ENCODE results near the gene NTS.

The NTS gene

GRCh38 chr12:85874031-85874461, at the start of gene NTS:
TSS of gene NTS (plus strand) at chr12:85874295. CDS start at chr12:85874404, 109 bp downstream.
- H3K4me1 Mint-ChIP-seq = no peaks in the 10 kb centered on the region
- no peaks in the 10 kb centered on the region for H3K36me3 Mint-ChIP-seq
- no peak within 1 kb of the TSS for H3K27ac Mint-ChIP-seq
- no peak within 1 kb of the TSS for H3K4me3 Mint-ChIP-seq
- H3K9me3 Mint-ChIP-seq = no peaks in the 10 kb centered on the region
- H3K27me3 Mint-ChIP-seq = no peaks in the 10 kb centered on the region

- Mint-ChIP-seq H3K9me3 (peaks cover 7% of the 10 kb centered on the region), H3K27me3 (no peaks in the 10 kb centered on the region), H3K36me3 (no peaks in the 10 kb centered on the region), H3K4me1 (no peaks in the 10 kb centered on the region), H3K27ac (no peak overlapping the region), H3K4me3 (no peak overlapping the region)
Observed at GRCh38 chr12:85825746-85826145, 48.3 kb upstream of the NTS start.

GRCh38 chr12:85828576-85828975, 45.5 kb upstream of the NTS start:
- Mint-ChIP-seq H3K9me3 (peaks cover 7% of the 10 kb centered on the region), H3K27ac (no peak overlapping the region), H3K4me1 (no peaks in the 10 kb centered on the region), H3K4me3 (no peak overlapping the region), H3K36me3 (no peaks in the 10 kb centered on the region), H3K27me3 (no peaks in the 10 kb centered on the region)

- Mint-ChIP-seq H3K4me3 (no peak overlapping the region), H3K36me3 (no peaks in the 10 kb centered on the region), H3K4me1 (no peaks in the 10 kb centered on the region), H3K27me3 (no peaks in the 10 kb centered on the region), H3K9me3 (peaks cover 7% of the 10 kb centered on the region), H3K27ac (no peak overlapping the region)
Observed at GRCh38 chr12:85829391-85829790, 44.7 kb upstream of the NTS start.

- Mint-ChIP-seq H3K27me3 (no peaks in the 10 kb centered on the region), H3K9me3 (peaks cover 7% of the 10 kb centered on the region), H3K36me3 (no peaks in the 10 kb centered on the region), H3K4me1 (no peaks in the 10 kb centered on the region), H3K27ac (no peak overlapping the region), H3K4me3 (no peak overlapping the region)
Observed at GRCh38 chr12:85831327-85831990, 42.6 kb upstream of the NTS start.

GRCh38 chr12:85833579-85833978, 40.5 kb upstream of the NTS start:
- Mint-ChIP-seq H3K27ac (no peak overlapping the region), H3K4me1 (no peaks in the 10 kb centered on the region), H3K36me3 (no peaks in the 10 kb centered on the region), H3K4me3 (no peak overlapping the region), H3K9me3 (no peaks in the 10 kb centered on the region), H3K27me3 (no peaks in the 10 kb centered on the region)

- Mint-ChIP-seq H3K27me3 (no peaks in the 10 kb centered on the region), H3K27ac (no peak overlapping the region), H3K4me3 (no peak overlapping the region), H3K9me3 (no peaks in the 10 kb centered on the region), H3K4me1 (no peaks in the 10 kb centered on the region), H3K36me3 (no peaks in the 10 kb centered on the region)
Observed at GRCh38 chr12:85834378-85834777, 39.7 kb upstream of the NTS start.

GRCh38 chr12:85835426-85836196, 38.5 kb upstream of the NTS start:
- no peak overlapping the region for H3K4me3 Mint-ChIP-seq
- H3K36me3 Mint-ChIP-seq = no peaks in the 10 kb centered on the region
- H3K27me3 Mint-ChIP-seq = no peaks in the 10 kb centered on the region
- no peaks in the 10 kb centered on the region for H3K4me1 Mint-ChIP-seq
- H3K27ac Mint-ChIP-seq = no peak overlapping the region
- H3K9me3 Mint-ChIP-seq = no peaks in the 10 kb centered on the region

- H3K27ac Mint-ChIP-seq = no peak within 1 kb of the TSS
- no peaks in the 10 kb centered on the region for H3K9me3 Mint-ChIP-seq
- no peak within 1 kb of the TSS for H3K4me3 Mint-ChIP-seq
- H3K27me3 Mint-ChIP-seq = no peaks in the 10 kb centered on the region
- no peaks in the 10 kb centered on the region for H3K36me3 Mint-ChIP-seq
- H3K4me1 Mint-ChIP-seq = no peaks in the 10 kb centered on the region
Observed at GRCh38 chr12:85836197-85837090, 37.7 kb upstream of the NTS start, which contains the start of gene RASSF9. TSS of gene RASSF9 (minus strand) at chr12:85836409. CDS start at chr12:85836201, 208 bp downstream.

GRCh38 chr12:85843606-85844310, 30.3 kb upstream of the NTS start:
- no peak overlapping the region for H3K4me3 Mint-ChIP-seq
- no peaks in the 10 kb centered on the region for H3K36me3 Mint-ChIP-seq
- H3K27me3 Mint-ChIP-seq = no peaks in the 10 kb centered on the region
- H3K27ac Mint-ChIP-seq = no peak overlapping the region
- no peaks in the 10 kb centered on the region for H3K4me1 Mint-ChIP-seq
- no peaks in the 10 kb centered on the region for H3K9me3 Mint-ChIP-seq

GRCh38 chr12:85849344-85849743, 24.8 kb upstream of the NTS start:
- Mint-ChIP-seq H3K27ac (no peak overlapping the region), H3K27me3 (no peaks in the 10 kb centered on the region), H3K9me3 (no peaks in the 10 kb centered on the region), H3K4me1 (no peaks in the 10 kb centered on the region), H3K4me3 (no peak overlapping the region), H3K36me3 (no peaks in the 10 kb centered on the region)

- Mint-ChIP-seq H3K4me3 (no peak overlapping the region), H3K27me3 (no peaks in the 10 kb centered on the region), H3K27ac (no peak overlapping the region), H3K36me3 (no peaks in the 10 kb centered on the region), H3K4me1 (no peaks in the 10 kb centered on the region), H3K9me3 (no peaks in the 10 kb centered on the region)
Observed at GRCh38 chr12:85855305-85855704, 18.8 kb upstream of the NTS start.

- Mint-ChIP-seq H3K4me1 (no peaks in the 10 kb centered on the region), H3K36me3 (no peaks in the 10 kb centered on the region)
Observed at GRCh38 chr12:85856966-85857365, 17.1 kb upstream of the NTS start.

GRCh38 chr12:85865890-85866289, 8.2 kb upstream of the NTS start:
- Mint-ChIP-seq H3K27ac (no peak overlapping the region), H3K36me3 (no peaks in the 10 kb centered on the region), H3K27me3 (no peaks in the 10 kb centered on the region), H3K4me3 (no peak overlapping the region), H3K4me1 (no peaks in the 10 kb centered on the region), H3K9me3 (no peaks in the 10 kb centered on the region)

More at GRCh38 chr12:85856966-85857365, 17.1 kb upstream of the NTS start:
- no peak overlapping the region for H3K4me3 Mint-ChIP-seq
- no peaks in the 10 kb centered on the region for H3K27me3 Mint-ChIP-seq
- no peak overlapping the region for H3K27ac Mint-ChIP-seq
- no peaks in the 10 kb centered on the region for H3K9me3 Mint-ChIP-seq

All from activated naive CD4-positive, alpha-beta T cell treated with anti-CD3 and anti-CD28 coated beads, Interleukin-2, amount 50 U/mL, for 24 hours (primary cell).